SK-N-SH treated with all-trans-retinoic acid at 6 μM for 48 hours (cell line): Measurements from ENCODE around the gene RBM44.

Experiments used
- ATAC-seq: fragments of 200-7000 bp; cut with Tn5 transposase; 3 replicates; pipeline ENCODE4 v1.9.1; 2020; ENCODE audit warnings: mild to moderate bottlenecking, moderate library complexity
- ARNTL ChIP-seq: fragments of 450-650 bp; formaldehyde crosslinking; IDR thresholded peaks from 2 replicates; pipeline ENCODE4 v1.5.0; 2020; ENCODE audit warnings: low read depth, mild to moderate bottlenecking, moderate library complexity, borderline replicate concordance
- BACH2 ChIP-seq: fragments of 250-450 bp; sonication (Bioruptor Pico); IDR thresholded peaks from 2 replicates; pipeline ENCODE4 v1.9.0; 2021; ENCODE audit warnings: mild to moderate bottlenecking, borderline replicate concordance
- CSDC2 ChIP-seq: fragments of 250-450 bp; sonication (Bioruptor Pico); IDR thresholded peaks from 2 replicates; pipeline ENCODE4 v1.5.0; 2020; ENCODE audit warnings: mild to moderate bottlenecking, moderate library complexity
- ESRRG ChIP-seq: fragments of 250-450 bp; sonication (Bioruptor Pico); IDR thresholded peaks from 2 replicates; pipeline ENCODE4 v1.6.1; 2021; ENCODE audit warnings: mild to moderate bottlenecking
- GLIS3 ChIP-seq: fragments of 250-450 bp; sonication (Bioruptor Pico); IDR thresholded peaks from 2 replicates; pipeline ENCODE4 v1.5.0; 2020; ENCODE audit warnings: mild to moderate bottlenecking, moderate library complexity
- ISL1 ChIP-seq: fragments of 250-450 bp; sonication (Bioruptor Pico); IDR thresholded peaks from 2 replicates; pipeline ENCODE4 v2.1.2; 2022; ENCODE audit warnings: mild to moderate bottlenecking, moderate library complexity
- OSR1 ChIP-seq: fragments of 250-450 bp; sonication (Bioruptor Pico); IDR thresholded peaks from 2 replicates; pipeline ENCODE4 v1.8.0; 2022; ENCODE audit warnings: moderate library complexity, mild to moderate bottlenecking, inconsistent platforms
- PPARA ChIP-seq: fragments of 250-450 bp; sonication (Bioruptor Pico); IDR thresholded peaks from 2 replicates; pipeline ENCODE4 v1.5.0; 2020; ENCODE audit warnings: mild to moderate bottlenecking, borderline replicate concordance
- RARB ChIP-seq: fragments of 250-450 bp; sonication (Bioruptor Pico); IDR thresholded peaks from 2 replicates; pipeline ENCODE4 v1.8.0; 2021; ENCODE audit warnings: mild to moderate bottlenecking, moderate library complexity
- SNAI2 ChIP-seq: fragments of 250-450 bp; sonication (Bioruptor Pico); IDR thresholded peaks from 2 replicates; pipeline ENCODE4 v1.5.0; 2020; ENCODE audit warnings: mild to moderate bottlenecking, moderate library complexity
- TCF4 ChIP-seq: fragments of 250-450 bp; sonication (Bioruptor Pico); IDR thresholded peaks from 2 replicates; pipeline ENCODE4 v1.8.0; 2021; ENCODE audit warnings: mild to moderate bottlenecking, moderate library complexity, borderline replicate concordance
- TOX ChIP-seq: fragments of 250-450 bp; sonication (Bioruptor Pico); IDR thresholded peaks from 2 replicates; pipeline ENCODE4 v1.8.0; 2021; ENCODE audit warnings: mild to moderate bottlenecking, moderate library complexity, borderline replicate concordance
- ZC3H10 ChIP-seq: fragments of 250-450 bp; sonication (Bioruptor Pico); IDR thresholded peaks from 2 replicates; pipeline ENCODE4 v1.5.1; 2021; ENCODE audit warnings: mild to moderate bottlenecking, moderate library complexity
- ZFP3 ChIP-seq: fragments of 250-450 bp; sonication (Bioruptor Pico); IDR thresholded peaks from 2 replicates; pipeline ENCODE4 v1.5.0; 2020; ENCODE audit warnings: mild to moderate bottlenecking, moderate library complexity
- ZFP30 ChIP-seq: fragments of 450-650 bp; formaldehyde crosslinking; IDR thresholded peaks from 2 replicates; pipeline ENCODE4 v1.5.0; 2022; ENCODE audit warnings: mild to moderate bottlenecking, moderate library complexity
- ZNF565 ChIP-seq: fragments of 450-650 bp; formaldehyde crosslinking; conservative IDR thresholded peaks from 2 replicates; pipeline ENCODE4 v1.5.0; 2020; ENCODE audit warnings: low read depth, mild to moderate bottlenecking, moderate library complexity
- ZNF70 ChIP-seq: fragments of 450-650 bp; formaldehyde crosslinking; IDR thresholded peaks from 2 replicates; pipeline ENCODE4 v1.5.0; 2020; ENCODE audit warnings: mild to moderate bottlenecking, moderate library complexity
- ZNF8 ChIP-seq: fragments of 450-650 bp; formaldehyde crosslinking; IDR thresholded peaks from 2 replicates; pipeline ENCODE4 v1.5.0; 2020; ENCODE audit warnings: mild to moderate bottlenecking, moderate library complexity
- TF ChIP-seq, protein P1 (sequence below): fragments of 250-450 bp; sonication (Bioruptor Pico); IDR thresholded peaks from 2 replicates; pipeline ENCODE4 v1.8.0; 2021; ENCODE audit warnings: low read depth, mild to moderate bottlenecking, moderate library complexity, borderline replicate concordance
- TF ChIP-seq, protein P2 (sequence below): fragments of 250-450 bp; sonication (Bioruptor Pico); IDR thresholded peaks from 2 replicates; pipeline ENCODE4 v1.5.1; 2021; ENCODE audit warnings: mild to moderate bottlenecking, moderate library complexity
- TF ChIP-seq, protein P3 (sequence below): fragments of 250-450 bp; sonication (Bioruptor Pico); IDR thresholded peaks from 2 replicates; pipeline ENCODE4 v1.5.0; 2020; ENCODE audit warnings: mild to moderate bottlenecking, moderate library complexity
- TF ChIP-seq, protein P4 (sequence below): fragments of 250-450 bp; sonication (Bioruptor Pico); IDR thresholded peaks from 2 replicates; pipeline ENCODE4 v1.8.0; 2020; ENCODE audit warnings: mild to moderate bottlenecking, moderate library complexity, borderline replicate concordance
- TF ChIP-seq, protein P5 (sequence below): fragments of 250-450 bp; sonication (Bioruptor Pico); IDR thresholded peaks from 2 replicates; pipeline ENCODE4 v1.5.1; 2020; ENCODE audit warnings: low read depth, mild to moderate bottlenecking, moderate library complexity

RBM44 gene

DNA sequence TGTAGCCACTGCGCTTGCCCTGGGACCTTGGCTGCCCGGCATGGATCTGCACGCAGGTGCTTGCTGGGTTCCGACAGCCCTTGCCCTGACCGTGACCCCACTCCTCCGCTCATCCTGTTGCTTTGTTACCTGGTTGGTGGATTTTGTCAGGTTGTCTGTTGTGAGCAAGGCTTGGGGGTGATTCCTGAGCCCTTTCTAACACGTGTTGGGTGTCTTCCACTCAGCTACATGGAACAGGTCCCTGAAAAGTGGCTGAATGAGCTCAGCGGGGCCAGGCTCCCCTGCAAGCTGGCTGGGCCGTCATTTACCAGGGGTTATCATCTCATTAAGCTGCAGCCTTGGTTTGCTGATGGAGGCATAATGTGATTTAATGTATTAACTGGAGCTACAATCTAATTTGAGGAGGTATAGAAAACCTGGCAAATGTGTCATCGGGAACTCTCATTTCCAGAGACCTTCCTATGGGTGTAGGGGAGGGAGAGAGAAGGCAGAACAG is 85.4 kb downstream of the RBM44 start:
- peak; percentile 95 for TF ChIP-seq SNAI2 (CRISPR knock-in tag)
- TF ChIP-seq OSR1 (CRISPR knock-in tag) = no peak
- no peak for TF ChIP-seq ZC3H10 (CRISPR knock-in tag)
- TF ChIP-seq ZNF70 (CRISPR knock-in tag) = 0 out of 2 replicates have a peak, but pooled peaks have one; percentile 8
- peak; percentile 97 for TF ChIP-seq TCF4 (CRISPR knock-in tag)
- peak; percentile 75; the same call in 1 of the 2 replicates for TF ChIP-seq PPARA
- peak; percentile 68; the same call in 1 of the 2 replicates for TF ChIP-seq BACH2 (CRISPR knock-in tag)
- TF ChIP-seq, protein P1, sequence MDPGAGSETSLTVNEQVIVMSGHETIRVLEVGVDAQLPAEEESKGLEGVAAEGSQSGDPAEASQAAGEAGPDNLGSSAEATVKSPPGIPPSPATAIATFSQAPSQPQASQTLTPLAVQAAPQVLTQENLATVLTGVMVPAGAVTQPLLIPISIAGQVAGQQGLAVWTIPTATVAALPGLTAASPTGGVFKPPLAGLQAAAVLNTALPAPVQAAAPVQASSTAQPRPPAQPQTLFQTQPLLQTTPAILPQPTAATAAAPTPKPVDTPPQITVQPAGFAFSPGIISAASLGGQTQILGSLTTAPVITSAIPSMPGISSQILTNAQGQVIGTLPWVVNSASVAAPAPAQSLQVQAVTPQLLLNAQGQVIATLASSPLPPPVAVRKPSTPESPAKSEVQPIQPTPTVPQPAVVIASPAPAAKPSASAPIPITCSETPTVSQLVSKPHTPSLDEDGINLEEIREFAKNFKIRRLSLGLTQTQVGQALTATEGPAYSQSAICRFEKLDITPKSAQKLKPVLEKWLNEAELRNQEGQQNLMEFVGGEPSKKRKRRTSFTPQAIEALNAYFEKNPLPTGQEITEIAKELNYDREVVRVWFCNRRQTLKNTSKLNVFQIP (CRISPR knock-in tag) = no peak
- no peak for TF ChIP-seq ZNF565 (CRISPR knock-in tag)
- TF ChIP-seq RARB = no peak
- TF ChIP-seq ESRRG (CRISPR knock-in tag) = 0 out of 2 replicates have a peak, but pooled peaks have one; percentile 36
- TF ChIP-seq ZNF8 (CRISPR knock-in tag) = peak; percentile 48
- no peak for TF ChIP-seq TOX
- no peak for TF ChIP-seq ZFP30 (CRISPR knock-in tag)
- TF ChIP-seq, protein P2, sequence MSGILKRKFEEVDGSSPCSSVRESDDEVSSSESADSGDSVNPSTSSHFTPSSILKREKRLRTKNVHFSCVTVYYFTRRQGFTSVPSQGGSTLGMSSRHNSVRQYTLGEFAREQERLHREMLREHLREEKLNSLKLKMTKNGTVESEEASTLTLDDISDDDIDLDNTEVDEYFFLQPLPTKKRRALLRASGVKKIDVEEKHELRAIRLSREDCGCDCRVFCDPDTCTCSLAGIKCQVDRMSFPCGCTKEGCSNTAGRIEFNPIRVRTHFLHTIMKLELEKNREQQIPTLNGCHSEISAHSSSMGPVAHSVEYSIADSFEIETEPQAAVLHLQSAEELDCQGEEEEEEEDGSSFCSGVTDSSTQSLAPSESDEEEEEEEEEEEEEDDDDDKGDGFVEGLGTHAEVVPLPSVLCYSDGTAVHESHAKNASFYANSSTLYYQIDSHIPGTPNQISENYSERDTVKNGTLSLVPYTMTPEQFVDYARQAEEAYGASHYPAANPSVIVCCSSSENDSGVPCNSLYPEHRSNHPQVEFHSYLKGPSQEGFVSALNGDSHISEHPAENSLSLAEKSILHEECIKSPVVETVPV (CRISPR knock-in tag) = peak; percentile 88
- TF ChIP-seq ARNTL = peak; percentile 52; the same call in 1 of the 2 replicates
- TF ChIP-seq CSDC2 (CRISPR knock-in tag) = peak; percentile 67; the same call in 1 of the 2 replicates
- TF ChIP-seq, protein P3, sequence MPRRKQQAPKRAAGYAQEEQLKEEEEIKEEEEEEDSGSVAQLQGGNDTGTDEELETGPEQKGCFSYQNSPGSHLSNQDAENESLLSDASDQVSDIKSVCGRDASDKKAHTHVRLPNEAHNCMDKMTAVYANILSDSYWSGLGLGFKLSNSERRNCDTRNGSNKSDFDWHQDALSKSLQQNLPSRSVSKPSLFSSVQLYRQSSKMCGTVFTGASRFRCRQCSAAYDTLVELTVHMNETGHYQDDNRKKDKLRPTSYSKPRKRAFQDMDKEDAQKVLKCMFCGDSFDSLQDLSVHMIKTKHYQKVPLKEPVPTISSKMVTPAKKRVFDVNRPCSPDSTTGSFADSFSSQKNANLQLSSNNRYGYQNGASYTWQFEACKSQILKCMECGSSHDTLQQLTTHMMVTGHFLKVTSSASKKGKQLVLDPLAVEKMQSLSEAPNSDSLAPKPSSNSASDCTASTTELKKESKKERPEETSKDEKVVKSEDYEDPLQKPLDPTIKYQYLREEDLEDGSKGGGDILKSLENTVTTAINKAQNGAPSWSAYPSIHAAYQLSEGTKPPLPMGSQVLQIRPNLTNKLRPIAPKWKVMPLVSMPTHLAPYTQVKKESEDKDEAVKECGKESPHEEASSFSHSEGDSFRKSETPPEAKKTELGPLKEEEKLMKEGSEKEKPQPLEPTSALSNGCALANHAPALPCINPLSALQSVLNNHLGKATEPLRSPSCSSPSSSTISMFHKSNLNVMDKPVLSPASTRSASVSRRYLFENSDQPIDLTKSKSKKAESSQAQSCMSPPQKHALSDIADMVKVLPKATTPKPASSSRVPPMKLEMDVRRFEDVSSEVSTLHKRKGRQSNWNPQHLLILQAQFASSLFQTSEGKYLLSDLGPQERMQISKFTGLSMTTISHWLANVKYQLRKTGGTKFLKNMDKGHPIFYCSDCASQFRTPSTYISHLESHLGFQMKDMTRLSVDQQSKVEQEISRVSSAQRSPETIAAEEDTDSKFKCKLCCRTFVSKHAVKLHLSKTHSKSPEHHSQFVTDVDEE = peak; percentile 94
- TF ChIP-seq ISL1 (CRISPR knock-in tag) = peak; percentile 92
- TF ChIP-seq GLIS3 = peak; percentile 96
- TF ChIP-seq ZFP3 = 0 out of 2 replicates have a peak, but pooled peaks have one; percentile 78
- TF ChIP-seq, protein P4, sequence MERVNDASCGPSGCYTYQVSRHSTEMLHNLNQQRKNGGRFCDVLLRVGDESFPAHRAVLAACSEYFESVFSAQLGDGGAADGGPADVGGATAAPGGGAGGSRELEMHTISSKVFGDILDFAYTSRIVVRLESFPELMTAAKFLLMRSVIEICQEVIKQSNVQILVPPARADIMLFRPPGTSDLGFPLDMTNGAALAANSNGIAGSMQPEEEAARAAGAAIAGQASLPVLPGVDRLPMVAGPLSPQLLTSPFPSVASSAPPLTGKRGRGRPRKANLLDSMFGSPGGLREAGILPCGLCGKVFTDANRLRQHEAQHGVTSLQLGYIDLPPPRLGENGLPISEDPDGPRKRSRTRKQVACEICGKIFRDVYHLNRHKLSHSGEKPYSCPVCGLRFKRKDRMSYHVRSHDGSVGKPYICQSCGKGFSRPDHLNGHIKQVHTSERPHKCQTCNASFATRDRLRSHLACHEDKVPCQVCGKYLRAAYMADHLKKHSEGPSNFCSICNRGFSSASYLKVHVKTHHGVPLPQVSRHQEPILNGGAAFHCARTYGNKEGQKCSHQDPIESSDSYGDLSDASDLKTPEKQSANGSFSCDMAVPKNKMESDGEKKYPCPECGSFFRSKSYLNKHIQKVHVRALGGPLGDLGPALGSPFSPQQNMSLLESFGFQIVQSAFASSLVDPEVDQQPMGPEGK (CRISPR knock-in tag) = peak; percentile 49; the same call in 1 of the 2 replicates
- TF ChIP-seq, protein P5, sequence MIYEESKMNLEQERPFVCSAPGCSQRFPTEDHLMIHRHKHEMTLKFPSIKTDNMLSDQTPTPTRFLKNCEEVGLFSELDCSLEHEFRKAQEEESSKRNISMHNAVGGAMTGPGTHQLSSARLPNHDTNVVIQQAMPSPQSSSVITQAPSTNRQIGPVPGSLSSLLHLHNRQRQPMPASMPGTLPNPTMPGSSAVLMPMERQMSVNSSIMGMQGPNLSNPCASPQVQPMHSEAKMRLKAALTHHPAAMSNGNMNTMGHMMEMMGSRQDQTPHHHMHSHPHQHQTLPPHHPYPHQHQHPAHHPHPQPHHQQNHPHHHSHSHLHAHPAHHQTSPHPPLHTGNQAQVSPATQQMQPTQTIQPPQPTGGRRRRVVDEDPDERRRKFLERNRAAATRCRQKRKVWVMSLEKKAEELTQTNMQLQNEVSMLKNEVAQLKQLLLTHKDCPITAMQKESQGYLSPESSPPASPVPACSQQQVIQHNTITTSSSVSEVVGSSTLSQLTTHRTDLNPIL (CRISPR knock-in tag) = peak; percentile 84; the same call in 1 of the 2 replicates
- peak; percentile 19; the same call in 1 of the 3 replicates for ATAC-seq

DNA sequence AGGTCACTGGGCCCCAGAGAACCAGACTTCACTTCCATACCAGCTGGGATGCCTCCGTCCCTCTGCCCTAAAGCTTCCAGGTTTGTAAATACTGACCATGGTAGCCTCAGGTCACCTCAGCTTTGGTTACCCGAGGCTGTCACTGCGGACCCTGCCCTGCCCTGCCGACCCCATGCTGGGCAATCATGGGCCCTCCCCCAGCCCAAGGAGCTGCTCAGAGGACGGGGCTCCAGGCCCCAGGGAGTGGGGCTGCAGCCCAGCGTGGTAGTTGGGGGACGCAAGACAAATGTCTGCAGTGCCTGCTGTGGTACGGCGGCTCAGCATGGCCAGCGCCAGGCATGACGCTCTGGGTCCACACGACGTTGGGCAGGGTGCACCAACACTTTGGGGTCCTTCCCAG is 86.1 kb downstream of the RBM44 start:
- ATAC-seq = no peak
- TF ChIP-seq ARNTL (no peak), CSDC2 (CRISPR knock-in tag) (no peak), PPARA (no peak), ISL1 (CRISPR knock-in tag) (no peak), SNAI2 (CRISPR knock-in tag) (no peak), RARB (no peak), ZFP30 (CRISPR knock-in tag) (no peak), TOX (no peak), GLIS3 (no peak), ZNF70 (CRISPR knock-in tag) (no peak), ESRRG (CRISPR knock-in tag) (no peak), BACH2 (CRISPR knock-in tag) (no peak), TCF4 (CRISPR knock-in tag) (no peak), OSR1 (CRISPR knock-in tag) (no peak)
- TF ChIP-seq, protein P5 (CRISPR knock-in tag) = no peak
- TF ChIP-seq, protein P4 (CRISPR knock-in tag) = no peak
